Measurements from ENCODE around the gene TMEM170A.

GRCh38 chr16:75503801-75504200 is 39.3 kb upstream of the TMEM170A start:
- TF ChIP-seq ZNF384 (IDR thresholded peaks at IDR 0.05) = no peak
- no peak for TF ChIP-seq BHLHE40 (IDR thresholded peaks at IDR 0.05; ENCODE audit: borderline replicate concordance)
- TF ChIP-seq FOXK2 (IDR thresholded peaks at IDR 0.05) = no peak
- TF ChIP-seq SUZ12 (IDR thresholded peaks at IDR 0.05) = no peak
- no peak for TF ChIP-seq LEF1 (IDR thresholded peaks at IDR 0.05; ENCODE audit: borderline replicate concordance)
- no peak for TF ChIP-seq SP1 (IDR thresholded peaks at IDR 0.05)
- TF ChIP-seq CTBP1 (IDR thresholded peaks at IDR 0.05; ENCODE audit: borderline replicate concordance) = no peak

Data from HEK293T (cell line).